Glutamatergic neuron (in vitro differentiated cells): Measurements from ENCODE around the gene TBC1D13. TPM values are rescaled to one million over a fixed set of nuclear protein-coding genes. Genes with fewer than 3 reads are reported as not detected.

ENCODE experiments used
- DNase-seq: peaks from one replicate; pipeline ENCODE4 v3.0.0; 2022
- H3K27ac Mint-ChIP-seq: one replicate; pipeline ENCODE4 v1.8.0; 2020; ENCODE audit warnings: mild to moderate bottlenecking, mixed read lengths, inconsistent platforms; ENCODE audit not compliant: unreplicated experiment
- H3K27me3 Mint-ChIP-seq: one replicate; pipeline ENCODE4 v1.8.0; 2020; ENCODE audit warnings: mild to moderate bottlenecking, moderate library complexity, mixed read lengths, inconsistent platforms; ENCODE audit not compliant: unreplicated experiment
- H3K36me3 Mint-ChIP-seq: one replicate; pipeline ENCODE4 v1.8.0; 2020; ENCODE audit warnings: mild to moderate bottlenecking, mixed read lengths, inconsistent platforms; ENCODE audit not compliant: unreplicated experiment
- H3K4me1 Mint-ChIP-seq: one replicate; pipeline ENCODE4 v1.8.0; 2020; ENCODE audit warnings: mild to moderate bottlenecking, low read depth, mixed read lengths, inconsistent platforms; ENCODE audit not compliant: unreplicated experiment
- H3K4me3 Mint-ChIP-seq: one replicate; pipeline ENCODE4 v1.8.0; 2020; ENCODE audit warnings: mild to moderate bottlenecking, mixed read lengths, inconsistent platforms; ENCODE audit not compliant: unreplicated experiment
- H3K9me3 Mint-ChIP-seq: one replicate; pipeline ENCODE4 v1.8.0; 2020; ENCODE audit warnings: mild to moderate bottlenecking, moderate library complexity, mixed read lengths, inconsistent platforms; ENCODE audit not compliant: unreplicated experiment
- total RNA-seq: library from RNA; stranded (reverse); fragmentation: NEBNext Ultra II Directional; extraction: Animal tissue kit (Norgen Biotek cat#: 25700); gene quantifications from one replicate; pipeline ENCODE4 v1.2.1, GENCODE V29; 2021; ENCODE audit not compliant: unreplicated experiment
- TF ChIP-seq, protein P1 (sequence below): fragments of 200-600 bp; sonication (generic); IDR thresholded peaks from one replicate; pipeline ENCODE4 v1.5.0; 2021; ENCODE audit not compliant: partially characterized antibody, unreplicated experiment

Gene TBC1D13
- total RNA-seq, 1 donor from 2014 or later: 25.6 TPM

GRCh38 chr9:128805661-128806060 is 18.6 kb downstream of the TBC1D13 start:
- Mint-ChIP-seq H3K36me3 (no peaks in the 10 kb centered on the region), H3K27ac (no peak overlapping the region), H3K9me3 (no peaks in the 10 kb centered on the region), H3K4me3 (no peak overlapping the region), H3K27me3 (no peaks in the 10 kb centered on the region), H3K4me1 (no peaks in the 10 kb centered on the region)
- TF ChIP-seq, protein P1, sequence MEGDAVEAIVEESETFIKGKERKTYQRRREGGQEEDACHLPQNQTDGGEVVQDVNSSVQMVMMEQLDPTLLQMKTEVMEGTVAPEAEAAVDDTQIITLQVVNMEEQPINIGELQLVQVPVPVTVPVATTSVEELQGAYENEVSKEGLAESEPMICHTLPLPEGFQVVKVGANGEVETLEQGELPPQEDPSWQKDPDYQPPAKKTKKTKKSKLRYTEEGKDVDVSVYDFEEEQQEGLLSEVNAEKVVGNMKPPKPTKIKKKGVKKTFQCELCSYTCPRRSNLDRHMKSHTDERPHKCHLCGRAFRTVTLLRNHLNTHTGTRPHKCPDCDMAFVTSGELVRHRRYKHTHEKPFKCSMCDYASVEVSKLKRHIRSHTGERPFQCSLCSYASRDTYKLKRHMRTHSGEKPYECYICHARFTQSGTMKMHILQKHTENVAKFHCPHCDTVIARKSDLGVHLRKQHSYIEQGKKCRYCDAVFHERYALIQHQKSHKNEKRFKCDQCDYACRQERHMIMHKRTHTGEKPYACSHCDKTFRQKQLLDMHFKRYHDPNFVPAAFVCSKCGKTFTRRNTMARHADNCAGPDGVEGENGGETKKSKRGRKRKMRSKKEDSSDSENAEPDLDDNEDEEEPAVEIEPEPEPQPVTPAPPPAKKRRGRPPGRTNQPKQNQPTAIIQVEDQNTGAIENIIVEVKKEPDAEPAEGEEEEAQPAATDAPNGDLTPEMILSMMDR: no peak
- DNase-seq: no peak

DNA sequence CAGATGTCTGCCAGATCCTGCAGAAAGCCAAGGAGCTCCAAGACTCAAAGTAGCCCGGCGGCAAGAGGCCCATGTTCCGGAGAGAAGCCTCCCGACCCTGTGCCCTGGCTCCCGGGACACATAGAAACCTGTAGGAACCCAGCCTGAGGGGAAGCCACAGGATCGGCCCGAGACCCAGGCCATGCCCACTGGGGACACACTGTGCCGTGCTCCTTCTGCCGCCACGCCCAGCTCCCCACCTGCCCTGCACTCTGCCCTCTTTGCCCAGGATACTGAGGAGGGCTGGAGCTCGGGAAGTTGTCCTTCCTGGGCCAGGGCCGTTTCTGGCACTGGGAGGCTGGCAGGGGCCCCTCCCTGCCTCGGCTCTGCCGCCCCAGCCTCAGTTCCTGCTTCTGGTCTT is 20.8 kb downstream of the TBC1D13 start:
- no peak for DNase-seq
- TF ChIP-seq, protein P1: no peak
- Mint-ChIP-seq H3K27me3 (no peaks in the 10 kb centered on the region), H3K4me3 (no peak overlapping the region), H3K9me3 (no peaks in the 10 kb centered on the region), H3K4me1 (no peaks in the 10 kb centered on the region), H3K36me3 (no peaks in the 10 kb centered on the region), H3K27ac (no peak overlapping the region)

GRCh38 chr9:128808543-128808942 is 21.5 kb downstream of the TBC1D13 start:
- TF ChIP-seq, protein P1: no peak
- Mint-ChIP-seq H3K27ac (no peak overlapping the region), H3K27me3 (no peaks in the 10 kb centered on the region), H3K9me3 (no peaks in the 10 kb centered on the region), H3K4me1 (no peaks in the 10 kb centered on the region), H3K4me3 (no peak overlapping the region), H3K36me3 (no peaks in the 10 kb centered on the region)
- DNase-seq: no peak

- no peaks in the 10 kb centered on the region for H3K27me3 Mint-ChIP-seq
- no peak for DNase-seq
- TF ChIP-seq, protein P1: no peak
- H3K36me3 Mint-ChIP-seq: no peaks in the 10 kb centered on the region
- no peaks in the 10 kb centered on the region for H3K9me3 Mint-ChIP-seq
- H3K4me3 Mint-ChIP-seq: no peak overlapping the region
- H3K27ac Mint-ChIP-seq: no peak overlapping the region
- H3K4me1 Mint-ChIP-seq: no peaks in the 10 kb centered on the region
These were observed 22.1 kb downstream of the TBC1D13 start for GRCh38 chr9:128809036-128809599.

DNA sequence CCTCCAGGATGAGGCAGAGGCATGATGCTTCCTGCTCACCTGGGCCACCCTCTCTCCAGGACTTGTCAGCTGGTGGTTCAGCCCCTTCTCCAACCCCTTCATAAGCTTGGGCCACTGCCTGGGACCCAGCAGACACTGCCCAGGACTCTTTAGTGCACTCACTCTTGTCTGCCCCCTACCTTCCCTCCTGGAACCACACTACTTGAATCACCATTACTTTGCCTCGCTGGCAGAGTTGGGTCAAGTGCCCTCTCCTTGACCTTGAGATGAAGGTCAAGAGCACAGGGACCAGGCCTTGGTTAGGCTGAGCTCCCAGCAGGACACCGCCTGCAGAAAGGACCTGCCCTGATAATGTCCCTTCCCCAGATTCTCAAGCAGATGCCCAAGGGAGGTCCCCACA is 22.8 kb downstream of the TBC1D13 start:
- no peak for DNase-seq
- TF ChIP-seq, protein P1: no peak
- Mint-ChIP-seq H3K4me1 (no peaks in the 10 kb centered on the region), H3K4me3 (no peak overlapping the region), H3K27me3 (no peaks in the 10 kb centered on the region), H3K27ac (no peak overlapping the region), H3K9me3 (no peaks in the 10 kb centered on the region), H3K36me3 (no peaks in the 10 kb centered on the region)
